Uterus (tissue), 2 donors: Measurements from ENCODE around the gene UFD1.

Experiments
- POLR2A ChIP-seq, 2 donors: fragments of 450-650 bp; IDR thresholded peaks; one replicate each; pipeline ENCODE4 v1.6.1; 2016; ENCODE audit warnings: antibody characterized with exemption in 2 of 2, mild to moderate bottlenecking in 1 of 2, moderate library complexity in 1 of 2
- TF ChIP-seq, protein P1 (sequence below), 4 experiments: fragments of 200-600 bp in 2 of 4; fragments of 450-650 bp in 2 of 4; sonication (generic) in 2 of 4; IDR thresholded peaks; one replicate each; pipeline ENCODE4 v1.5.1; 2016 to 2019; ENCODE audit warnings: antibody characterized with exemption in 4 of 4, mild to moderate bottlenecking in 2 of 4, moderate library complexity in 1 of 4

DNA sequence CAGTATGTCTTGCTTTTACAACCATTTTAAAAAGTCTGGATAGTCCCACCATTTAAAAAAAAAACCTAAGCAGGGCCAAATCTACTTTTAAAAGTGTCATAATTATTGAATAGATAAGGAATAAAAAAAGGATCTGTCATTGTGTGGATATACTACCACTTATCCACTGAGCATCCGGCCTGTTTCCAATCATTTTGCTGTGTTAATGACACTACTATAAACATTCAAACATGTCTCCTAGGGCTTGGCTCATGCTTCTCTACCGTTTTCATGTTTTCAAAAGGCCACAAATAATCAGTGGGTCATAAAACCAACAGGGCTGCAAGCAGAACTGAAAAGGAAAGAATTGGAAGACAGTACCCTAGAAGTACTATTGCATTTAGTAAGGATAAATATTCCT is 19.0 kb downstream of the UFD1 start:
- no peak for TF ChIP-seq POLR2A (IDR thresholded peaks at IDR 0.05)
- TF ChIP-seq, protein P1, sequence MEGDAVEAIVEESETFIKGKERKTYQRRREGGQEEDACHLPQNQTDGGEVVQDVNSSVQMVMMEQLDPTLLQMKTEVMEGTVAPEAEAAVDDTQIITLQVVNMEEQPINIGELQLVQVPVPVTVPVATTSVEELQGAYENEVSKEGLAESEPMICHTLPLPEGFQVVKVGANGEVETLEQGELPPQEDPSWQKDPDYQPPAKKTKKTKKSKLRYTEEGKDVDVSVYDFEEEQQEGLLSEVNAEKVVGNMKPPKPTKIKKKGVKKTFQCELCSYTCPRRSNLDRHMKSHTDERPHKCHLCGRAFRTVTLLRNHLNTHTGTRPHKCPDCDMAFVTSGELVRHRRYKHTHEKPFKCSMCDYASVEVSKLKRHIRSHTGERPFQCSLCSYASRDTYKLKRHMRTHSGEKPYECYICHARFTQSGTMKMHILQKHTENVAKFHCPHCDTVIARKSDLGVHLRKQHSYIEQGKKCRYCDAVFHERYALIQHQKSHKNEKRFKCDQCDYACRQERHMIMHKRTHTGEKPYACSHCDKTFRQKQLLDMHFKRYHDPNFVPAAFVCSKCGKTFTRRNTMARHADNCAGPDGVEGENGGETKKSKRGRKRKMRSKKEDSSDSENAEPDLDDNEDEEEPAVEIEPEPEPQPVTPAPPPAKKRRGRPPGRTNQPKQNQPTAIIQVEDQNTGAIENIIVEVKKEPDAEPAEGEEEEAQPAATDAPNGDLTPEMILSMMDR (IDR thresholded peaks at IDR 0.05) = no peak
